CD4-positive, alpha-beta T cell treated with Interleukin-12 subunit alpha and Interleukin-12 subunit beta, for 1 hour (primary cell): ENCODE measurements around the gene GZF1.
"Not testable (repeated sequence)": the region's sequence is repeated elsewhere in the genome, so short reads cannot be mapped to it uniquely, and the experiment has no call there.

ENCODE experiments used
- DNase-seq: peaks from one replicate; pipeline ENCODE4 v3.0.0-alpha.2; 2020

Gene GZF1

GRCh38 chr20:23347791-23348190, 14.2 kb upstream of the GZF1 start:
- no peak for DNase-seq

DNA sequence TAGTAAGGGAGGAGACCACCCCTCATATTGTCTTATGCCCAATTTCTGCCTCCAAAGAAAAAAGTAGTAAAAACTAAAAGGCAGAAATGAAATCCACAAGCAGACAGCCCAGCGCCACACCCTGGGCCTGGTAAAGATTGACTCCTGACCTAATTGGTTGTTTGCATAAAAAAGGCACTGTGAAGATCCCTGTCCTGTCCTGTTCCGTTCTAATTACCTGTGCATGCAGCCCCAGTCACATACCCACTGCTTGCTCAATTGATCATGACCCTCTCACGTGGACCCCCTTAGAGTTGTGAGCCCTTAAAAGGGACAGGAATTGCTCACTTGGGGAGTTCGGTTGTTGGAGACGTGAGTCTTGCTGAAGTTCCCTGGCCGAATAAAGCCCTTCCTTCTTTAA, 13.5 kb upstream of the GZF1 start:
- not testable (repeated sequence) for DNase-seq

DNA sequence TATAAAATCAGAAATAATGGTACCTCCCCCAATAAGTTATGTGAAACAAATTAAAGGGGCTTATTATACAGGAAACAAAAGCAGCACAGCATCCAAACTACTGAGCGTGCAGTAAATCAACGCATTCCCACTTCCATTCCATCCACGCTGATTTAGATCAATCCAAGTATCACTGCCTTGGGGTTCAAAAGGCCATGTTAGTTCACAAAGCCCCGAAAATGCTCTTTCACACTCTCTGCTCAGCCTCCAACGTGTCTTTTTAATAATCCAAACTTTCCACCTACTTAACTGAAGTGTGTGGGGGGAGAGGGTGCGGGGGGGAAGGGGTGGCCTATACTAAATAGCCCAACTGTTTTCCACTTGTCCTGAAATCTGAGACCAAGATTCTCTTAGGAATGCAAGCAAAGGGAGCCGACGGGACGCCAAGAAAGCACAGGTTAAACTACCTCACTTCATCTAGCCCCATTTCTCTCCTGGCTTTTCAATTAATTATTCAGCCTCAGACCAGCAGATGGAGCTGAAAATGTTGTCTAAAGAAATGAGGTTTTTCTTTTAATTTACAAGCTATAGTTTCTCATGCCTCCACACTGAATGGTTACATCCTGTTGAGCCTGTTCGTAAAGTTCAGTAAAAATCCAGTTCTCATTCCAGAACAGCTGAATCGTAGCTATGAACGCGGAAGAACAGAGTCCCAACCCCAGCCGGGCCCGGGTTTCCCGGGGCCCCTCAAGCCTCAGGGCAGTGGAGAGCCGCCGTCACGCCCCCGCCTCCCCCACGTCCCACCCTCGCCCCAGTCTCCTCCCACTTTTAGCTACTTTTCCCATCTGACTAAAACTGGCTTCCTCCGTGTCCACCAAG, 12.4 kb upstream of the GZF1 start:
- DNase-seq = peak; percentile 84

DNA sequence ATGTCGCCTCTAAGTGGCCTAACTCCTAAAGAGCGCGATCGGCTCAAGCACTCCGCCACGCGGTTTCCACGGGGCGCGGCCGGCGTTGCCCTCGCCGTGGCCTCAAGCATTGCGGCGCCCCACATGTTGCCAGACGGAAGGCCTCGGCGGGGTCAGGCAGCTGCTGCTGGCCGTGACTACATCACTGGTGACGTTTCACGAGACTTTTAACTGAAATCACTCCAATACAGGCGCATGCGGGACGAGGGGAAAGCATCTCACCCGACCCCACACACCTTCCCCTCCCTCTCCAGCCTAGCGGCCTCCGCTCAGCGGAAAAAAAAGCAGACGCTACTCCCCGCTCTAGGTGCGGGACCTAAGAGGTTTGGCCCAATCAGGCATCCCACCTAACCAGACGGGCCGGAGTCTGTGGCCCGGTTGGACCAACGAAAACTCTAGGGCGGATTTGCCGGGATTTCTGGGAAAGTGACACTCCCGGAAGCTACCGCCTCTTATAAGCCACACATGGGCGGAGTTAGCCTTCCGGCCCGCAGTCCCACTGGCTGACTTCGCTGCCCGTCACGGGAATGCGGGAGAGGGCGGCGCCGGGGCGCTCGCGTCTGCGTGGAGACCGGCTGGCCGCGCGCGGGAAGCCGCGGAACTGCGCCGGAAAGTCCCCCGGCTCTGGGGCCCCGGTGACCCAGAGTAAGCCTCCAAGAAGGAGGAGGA, 11.6 kb upstream of the GZF1 start, which contains the start of gene NXT1:
Gene NXT1 (plus strand): TSS at position 596 of the 708 bp plus-strand sequence. CDS start 3,251 bp downstream, outside the sequence.
- DNase-seq = peak; percentile 97

GRCh38 chr20:23350904-23351838, 10.8 kb upstream of the GZF1 start:
- peak; percentile 74 for DNase-seq

GRCh38 chr20:23356203-23356602, 5.8 kb upstream of the GZF1 start:
- DNase-seq = no peak

GRCh38 chr20:23357767-23358562, 4.0 kb upstream of the GZF1 start:
- peak; percentile 100 for DNase-seq

GRCh38 chr20:23358563-23358906, 3.4 kb upstream of the GZF1 start:
- DNase-seq = no peak

DNA sequence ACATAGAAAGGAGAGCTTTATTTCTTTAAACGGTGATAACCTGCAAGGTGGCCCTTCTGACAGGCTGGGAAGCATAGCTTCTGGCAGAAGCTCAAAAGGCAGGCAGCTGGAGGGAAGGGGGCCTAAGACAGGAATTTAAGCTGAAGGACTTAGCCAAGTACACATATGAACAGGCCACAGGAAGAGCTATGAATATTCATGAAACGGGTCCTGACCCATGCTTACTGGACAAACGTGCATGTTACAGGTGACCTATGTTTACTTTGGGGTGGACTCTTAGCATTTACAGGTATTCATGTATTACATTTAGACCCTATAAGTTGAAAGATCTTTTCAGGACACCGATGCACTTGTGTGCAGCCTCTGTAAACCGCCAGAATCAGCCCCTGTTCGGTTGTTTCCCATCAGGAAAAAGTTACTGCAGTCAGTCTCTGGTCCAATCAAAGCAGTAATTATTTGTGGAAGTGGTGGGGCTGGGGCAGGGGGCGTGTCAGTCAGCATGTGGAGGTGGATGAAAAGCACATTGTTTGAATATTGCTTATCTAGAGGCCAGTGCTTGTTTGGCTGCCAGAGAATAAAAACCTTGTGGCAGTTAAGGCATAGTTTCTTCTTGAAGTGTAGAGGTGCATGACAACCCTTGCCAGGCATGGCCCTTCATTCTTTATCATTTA, 2.9 kb upstream of the GZF1 start:
- no peak for DNase-seq

DNA sequence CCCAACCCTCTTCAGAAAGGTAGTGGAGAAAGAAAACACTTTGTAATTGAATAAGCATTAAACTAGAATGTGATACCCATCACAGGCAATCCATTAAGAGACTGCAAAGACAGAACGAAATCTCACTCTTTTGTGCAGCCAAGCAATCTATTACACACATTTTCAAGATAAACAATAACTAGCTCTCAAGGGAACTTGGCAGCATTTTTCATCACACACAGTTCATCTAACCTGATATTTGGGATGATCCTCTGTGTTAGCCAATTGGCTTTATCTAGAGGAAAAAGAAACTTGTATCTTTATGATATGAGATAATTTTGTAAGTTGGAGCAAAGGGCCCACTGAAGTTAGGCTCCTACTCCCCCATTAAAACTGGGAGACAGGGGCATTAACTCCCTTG, 1.5 kb upstream of the GZF1 start:
- DNase-seq = no peak

GRCh38 chr20:23361119-23361475, 885 bp upstream of the GZF1 start:
- no peak for DNase-seq

- DNase-seq = peak; percentile 50
These were observed 642 bp downstream of the GZF1 start for GRCh38 chr20:23362392-23363256.

- no peak for DNase-seq
These were observed 1.3 kb downstream of the GZF1 start for GRCh38 chr20:23363257-23363649.

DNA sequence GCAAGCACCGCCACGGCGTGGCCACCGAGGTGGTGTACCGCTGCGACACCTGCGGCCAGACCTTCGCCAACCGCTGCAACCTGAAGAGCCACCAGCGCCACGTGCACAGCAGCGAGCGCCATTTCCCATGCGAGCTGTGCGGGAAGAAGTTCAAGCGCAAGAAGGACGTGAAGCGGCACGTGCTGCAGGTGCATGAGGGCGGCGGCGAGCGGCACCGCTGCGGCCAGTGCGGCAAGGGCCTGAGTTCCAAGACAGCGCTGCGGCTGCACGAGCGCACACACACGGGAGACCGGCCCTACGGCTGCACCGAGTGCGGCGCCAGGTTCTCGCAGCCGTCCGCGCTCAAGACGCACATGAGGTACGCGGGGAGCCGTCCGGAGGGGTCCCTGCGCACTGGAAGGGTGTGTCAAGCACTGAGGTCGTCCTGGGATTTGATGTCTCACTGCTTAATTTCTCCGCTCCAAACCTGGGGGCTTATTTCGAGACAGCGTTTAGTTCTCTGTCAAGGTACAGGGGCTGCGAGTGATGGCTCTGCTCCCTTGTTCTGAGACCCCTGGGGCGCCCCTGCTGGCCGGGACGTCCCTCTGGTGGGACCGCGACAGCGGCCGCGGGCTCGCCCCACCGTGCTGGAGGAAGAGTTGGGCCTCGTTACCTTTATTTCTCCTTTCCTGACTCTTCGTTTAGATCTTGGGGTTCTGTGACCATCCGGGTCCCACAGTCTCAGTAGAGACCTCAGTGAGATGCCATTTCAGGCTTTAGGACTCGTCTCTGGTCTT, 3.6 kb downstream of the GZF1 start:
- no peak for DNase-seq

GRCh38 chr20:23366384-23366783, 4.4 kb downstream of the GZF1 start:
- DNase-seq = peak; percentile 34

DNA sequence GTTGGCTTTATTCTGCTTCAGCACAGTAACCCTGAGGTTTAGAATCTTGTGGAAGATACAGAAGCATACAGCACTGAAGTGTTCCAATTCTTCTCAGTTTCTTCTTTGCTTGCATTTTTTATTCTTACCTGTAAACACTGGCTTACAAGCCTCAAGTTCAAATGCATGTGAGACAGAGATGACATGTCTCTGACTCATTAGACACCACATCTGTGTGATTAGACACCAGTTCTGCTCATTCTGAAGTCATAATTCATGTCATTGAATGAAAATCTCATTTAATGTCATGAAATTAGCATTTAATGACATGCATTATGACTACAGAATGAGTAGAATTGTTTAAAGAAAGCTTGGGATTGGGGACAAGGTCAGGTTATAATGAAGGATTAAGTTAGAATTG, 5.8 kb downstream of the GZF1 start:
- DNase-seq = no peak

DNA sequence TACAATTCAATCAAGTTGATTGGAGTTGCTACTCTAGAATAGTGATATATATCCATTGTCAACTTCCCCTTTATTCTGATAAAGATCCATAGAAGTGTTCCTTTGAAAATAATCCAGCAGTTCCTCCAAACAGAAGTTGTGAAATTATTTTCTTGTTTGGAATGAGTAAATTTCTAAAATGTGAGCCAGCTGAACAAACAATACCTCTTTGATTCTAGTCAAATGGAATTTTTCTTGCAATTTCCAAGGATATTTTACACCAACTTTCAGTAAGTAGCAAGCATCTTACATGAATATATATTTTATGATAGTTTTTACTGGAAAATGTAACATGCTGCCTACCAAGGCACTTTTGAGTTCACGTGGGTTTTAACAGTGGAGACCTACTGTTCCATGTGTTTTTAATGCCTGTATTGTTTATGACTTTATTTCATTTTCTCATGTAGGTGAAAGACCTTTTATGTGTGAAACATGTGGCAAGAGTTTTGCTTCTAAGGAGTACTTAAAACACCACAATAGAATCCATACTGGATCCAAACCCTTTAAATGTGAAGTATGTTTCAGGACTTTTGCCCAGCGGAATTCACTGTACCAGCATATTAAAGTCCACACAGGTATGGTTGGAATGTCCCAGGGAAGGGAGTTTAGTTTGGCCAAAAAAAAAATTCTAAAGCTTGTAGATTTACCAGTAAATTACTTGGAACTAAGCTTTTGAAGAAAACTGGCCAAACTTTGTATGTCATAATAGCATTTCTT, 6.5 kb downstream of the GZF1 start:
- no peak for DNase-seq

GRCh38 chr20:23369072-23369823, 7.3 kb downstream of the GZF1 start:
- DNase-seq = no peak
